Hematopoietic multipotent progenitor cell treated with erythropoietin and hydrocortisone succinate and interleukin-3 and kit ligand, for 15 days (in vitro differentiated cells): Measurements from ENCODE around the gene CHSY1.

ENCODE experiments used
- DNase-seq: peaks from one replicate; pipeline ENCODE4 v3.0.0-alpha.2; 2015; ENCODE audit warnings: low spot score

CHSY1 gene

DNA sequence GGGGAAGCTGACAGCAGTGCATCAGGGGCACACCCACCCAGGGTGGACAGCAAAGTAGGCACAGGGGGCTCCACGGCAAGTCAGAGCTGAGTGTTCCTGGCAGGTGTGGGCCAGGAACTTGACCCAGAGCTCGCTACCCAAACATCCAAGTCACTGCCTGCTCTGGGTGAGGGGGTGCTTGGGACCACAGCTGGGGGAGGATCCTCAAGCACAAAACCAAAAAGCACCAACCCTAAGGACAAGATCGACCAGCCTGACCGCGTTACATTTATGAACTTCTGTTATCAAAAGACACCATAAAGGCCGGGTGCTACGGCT, 101.2 kb downstream of the CHSY1 start:
- DNase-seq, result no peak

DNA sequence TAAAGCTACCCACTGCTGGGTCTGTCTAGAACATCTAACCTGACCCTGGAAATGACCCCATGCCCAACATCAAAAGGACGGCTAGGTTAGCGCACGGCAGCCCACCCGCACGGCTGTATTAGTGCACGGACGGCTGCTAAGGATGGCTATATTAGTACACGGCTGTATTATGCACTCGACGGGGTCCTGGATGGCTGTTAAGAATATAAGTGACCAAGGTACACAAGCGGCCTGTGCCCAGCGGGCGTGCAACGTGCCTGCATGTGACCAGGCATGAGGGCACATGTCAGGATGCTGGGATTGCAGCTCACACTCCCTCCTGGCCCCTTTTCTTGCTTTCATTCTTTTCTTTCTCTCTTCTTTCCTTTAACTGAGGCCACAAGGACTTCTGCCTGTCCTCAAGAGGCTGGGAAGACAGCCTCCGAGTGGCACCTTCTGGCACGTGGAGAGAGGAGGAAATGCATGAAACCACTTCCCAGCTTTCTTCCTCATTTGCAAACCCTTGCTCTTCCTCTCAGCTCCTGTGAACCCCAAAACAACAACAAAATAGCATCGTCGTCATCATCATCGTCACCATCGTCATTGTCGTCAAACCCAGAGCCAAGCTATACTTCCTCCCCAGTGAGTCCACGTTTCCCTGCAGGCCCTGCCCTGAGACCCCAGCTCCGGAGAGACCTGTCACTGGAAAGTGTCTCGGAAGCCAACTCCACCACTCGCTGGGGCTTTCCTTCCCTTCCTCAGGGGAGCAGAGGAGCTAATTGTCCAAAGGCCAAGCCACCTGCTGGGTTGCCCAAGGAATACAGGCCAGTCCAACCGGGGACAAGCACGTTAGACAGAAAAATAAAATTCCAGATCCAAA, 101.8 kb downstream of the CHSY1 start:
- DNase-seq, result no peak

DNA sequence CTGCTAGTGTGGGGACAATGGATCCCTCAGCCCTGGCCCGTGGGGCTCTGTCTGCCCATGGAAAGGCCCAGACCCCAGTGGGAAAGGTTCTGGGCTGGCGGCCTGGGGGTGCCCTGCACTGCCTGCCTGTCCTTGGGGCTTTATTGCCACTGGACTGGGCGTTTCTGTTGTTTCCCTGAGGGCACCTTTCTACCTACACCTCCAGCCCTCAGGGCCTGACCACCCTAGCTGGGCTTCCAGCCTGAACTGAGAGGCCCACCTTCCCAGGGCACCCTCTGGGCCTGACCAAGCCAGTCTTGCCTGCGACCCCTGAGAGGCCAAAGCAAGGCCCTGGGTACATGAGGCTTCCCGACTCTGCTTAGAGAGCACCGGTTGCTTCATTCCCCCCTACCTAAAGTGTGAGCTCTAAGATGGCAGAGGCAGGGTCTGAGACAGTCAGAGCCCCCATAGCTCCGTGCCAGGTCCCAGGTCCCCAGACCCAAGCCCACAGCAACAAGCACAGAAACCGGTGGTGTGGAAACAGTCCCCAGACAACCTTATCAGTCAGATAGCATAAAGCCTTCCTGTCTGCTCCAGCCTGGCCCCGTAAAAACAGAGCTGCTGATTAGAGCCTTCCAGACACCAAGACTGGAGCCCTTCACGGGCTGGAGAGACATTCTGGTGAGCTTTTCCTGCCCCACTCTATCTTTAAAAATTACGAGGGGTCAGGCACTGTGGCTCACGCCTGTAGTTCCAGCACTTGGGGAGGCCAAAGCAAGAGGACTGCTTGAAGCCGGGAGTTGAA, 102.8 kb downstream of the CHSY1 start:
- DNase-seq, result no peak

DNA sequence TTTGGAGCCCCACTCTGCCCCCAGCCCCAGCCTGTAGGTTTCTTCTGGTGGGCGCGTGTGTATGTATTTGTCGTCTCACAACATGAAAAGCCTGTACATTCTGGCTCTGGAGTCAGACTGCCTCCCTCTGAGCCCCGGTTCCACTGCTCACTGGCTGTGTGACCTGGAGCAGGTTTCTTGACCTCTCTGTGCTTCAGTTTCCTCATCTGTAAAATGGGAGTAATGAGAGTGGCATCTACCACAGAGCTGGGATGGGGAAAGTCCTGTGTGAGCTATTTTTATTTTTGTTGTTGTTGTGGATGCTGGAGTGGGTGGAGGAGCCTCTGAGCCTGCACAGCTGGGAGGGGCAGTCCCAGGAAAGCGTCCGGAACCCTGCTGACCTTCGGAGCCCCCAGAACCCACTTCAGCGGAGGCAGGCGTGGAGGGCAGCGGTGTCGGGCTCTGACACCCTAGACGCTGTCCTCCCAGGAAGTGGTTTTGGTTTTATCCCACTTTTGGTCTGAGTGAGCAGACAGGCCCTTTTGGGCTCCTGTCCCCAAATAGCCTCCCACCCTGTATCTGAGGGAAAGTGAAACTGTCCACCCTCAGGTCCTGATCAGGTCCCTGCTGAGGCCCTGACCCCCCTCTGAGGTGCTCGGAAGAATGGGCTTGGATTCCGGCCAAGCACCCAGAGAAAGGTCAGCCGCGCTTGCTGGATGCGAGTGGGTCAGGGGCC, 103.5 kb downstream of the CHSY1 start:
- no peak for DNase-seq

DNA sequence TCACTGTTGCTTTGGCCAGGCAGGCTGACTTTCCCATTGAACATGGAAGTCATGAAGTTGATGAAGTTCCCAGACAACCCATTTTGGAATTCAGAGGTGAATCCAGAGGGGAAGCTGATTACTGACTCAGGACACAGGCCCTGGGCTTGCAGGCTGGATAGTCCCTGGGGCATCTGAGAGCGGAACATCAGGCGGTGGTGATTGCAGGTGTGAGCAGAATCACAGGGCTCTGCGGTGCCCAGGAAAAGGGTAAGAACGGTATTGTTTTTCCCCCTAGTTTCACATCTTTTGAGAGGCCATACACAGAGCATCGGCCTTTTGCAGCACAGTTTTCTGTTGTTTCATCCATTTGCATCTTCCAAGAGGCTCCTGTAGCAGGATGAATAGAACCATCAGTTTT, 104.7 kb downstream of the CHSY1 start:
- DNase-seq, result no peak

DNA sequence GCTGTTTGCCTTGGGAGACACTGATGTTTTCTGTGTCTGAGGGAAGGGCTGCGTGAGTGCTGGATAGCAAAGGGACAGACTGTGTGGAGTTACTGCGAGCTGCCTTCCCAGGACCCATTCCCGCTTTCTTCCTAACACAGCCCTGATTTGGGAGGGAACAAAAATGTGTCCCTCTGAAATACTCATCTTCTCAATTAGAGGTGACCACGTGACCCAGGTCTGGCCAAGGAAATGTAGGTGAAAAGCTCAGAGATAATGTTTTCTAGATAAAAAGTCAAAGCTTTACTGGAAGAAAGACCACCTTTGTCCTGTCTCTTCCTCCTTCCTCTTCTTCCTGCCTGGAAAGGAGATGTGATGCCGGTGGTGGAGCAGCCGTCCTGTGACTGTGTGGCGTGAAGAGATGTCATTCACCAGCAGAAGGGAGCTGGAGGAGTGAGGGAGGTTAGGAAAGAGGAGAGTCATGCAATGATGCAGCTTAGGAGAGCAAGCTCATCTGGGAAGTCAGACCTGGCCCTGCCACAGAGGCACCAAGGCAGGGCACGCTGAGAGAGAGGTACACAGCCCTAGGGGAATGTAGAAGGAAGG, 105.6 kb downstream of the CHSY1 start:
- DNase-seq, result no peak

DNA sequence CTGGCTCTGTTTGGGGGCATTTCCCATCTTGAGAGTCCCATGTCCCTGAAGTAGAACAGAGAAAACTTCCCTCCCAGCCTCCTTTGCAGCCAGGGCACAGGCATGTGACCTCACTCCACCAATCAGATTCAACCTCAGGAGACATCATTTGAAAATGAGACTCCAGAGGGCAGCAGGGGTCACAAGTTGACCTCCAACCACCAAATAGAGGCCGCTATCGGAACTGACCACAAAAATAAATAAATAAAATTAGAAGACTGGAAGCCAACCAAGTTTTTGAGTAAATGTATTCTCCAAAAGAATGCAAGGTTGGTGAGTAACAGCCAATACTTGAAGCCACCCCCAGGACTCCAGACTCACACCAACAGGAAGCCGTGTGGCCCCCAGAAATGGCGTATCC, 106.5 kb downstream of the CHSY1 start:
- no peak for DNase-seq

DNA sequence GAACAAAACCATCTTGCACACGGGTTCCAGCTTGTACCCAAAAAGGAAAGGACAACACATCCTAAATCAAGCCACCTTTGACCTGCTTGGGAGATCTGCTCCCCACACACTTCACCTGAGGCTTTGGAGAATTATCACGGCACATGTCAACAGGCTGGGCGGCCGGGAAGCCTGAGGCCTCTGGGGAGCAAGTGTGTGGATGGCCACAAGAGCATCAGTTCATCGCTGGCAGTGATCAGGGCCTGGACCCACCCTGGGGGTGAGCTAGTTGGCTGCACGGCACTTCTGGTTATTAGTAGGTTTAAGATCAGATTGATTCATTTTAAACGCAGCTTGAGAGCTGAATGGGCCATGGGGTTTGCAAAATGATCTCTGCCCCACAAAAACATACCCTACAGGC, 108.5 kb downstream of the CHSY1 start:
- DNase-seq, result no peak

DNA sequence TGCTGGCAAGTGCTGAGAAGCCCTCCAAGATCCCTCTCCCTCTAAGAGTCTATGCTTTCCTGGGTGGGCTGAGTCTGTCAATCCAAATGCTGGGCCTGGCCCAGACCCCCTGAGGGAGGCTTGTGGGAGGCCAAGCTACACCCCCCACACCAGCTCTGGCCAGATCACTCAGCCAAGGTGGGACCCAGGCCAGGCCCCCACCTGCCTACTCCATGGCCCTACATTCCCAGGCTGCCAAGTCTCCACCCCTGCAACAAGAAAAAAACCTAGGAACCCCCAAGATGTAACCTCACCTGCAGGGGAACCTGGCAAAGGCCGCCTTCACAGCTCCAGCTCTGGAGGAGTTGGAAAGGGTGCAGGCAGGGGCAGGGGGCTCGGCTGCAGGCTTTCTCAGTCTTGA, 109.1 kb downstream of the CHSY1 start:
- no peak for DNase-seq

DNA sequence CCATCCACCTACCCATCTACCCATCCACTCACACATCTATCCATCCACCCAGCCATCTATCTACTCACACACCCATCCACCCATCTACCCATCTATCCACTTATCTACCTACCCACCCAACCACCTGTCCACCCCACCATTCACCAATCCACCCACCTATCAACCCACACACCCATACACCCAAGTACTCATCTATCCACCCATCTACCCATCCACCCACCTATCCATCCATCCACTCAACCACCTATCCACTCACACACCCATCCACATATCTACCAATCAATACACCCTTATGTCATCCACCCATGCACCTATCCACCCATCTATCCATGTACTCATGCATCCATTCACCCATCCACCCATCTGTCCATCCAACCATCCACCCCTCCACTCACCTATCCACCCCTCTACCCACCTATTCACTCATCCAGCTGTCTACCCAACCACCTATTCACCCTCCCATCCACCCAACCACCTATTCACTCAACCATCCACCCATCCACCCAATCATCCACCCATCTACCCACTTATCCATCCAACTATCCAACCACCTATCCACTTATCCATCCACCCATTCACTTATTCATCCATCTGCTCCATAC, 109.8 kb downstream of the CHSY1 start:
- no peak for DNase-seq

DNA sequence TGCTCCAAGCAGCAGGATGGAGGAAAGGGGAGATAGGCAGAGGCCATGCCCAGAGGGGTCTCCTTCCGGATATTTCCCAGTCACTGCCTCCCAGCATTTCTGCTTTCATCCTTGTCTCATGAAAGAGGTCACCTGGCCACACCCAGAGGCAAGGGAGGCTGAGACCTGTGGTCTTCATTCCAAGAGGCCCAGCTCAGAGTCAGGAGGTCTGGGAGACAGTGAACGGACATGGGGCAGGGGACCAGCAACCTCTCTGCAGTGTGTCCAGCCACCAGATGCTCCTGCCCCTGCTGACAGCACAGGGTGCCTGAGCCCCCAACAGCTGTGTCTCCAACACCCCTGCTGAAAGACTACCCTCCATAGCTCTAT, 111.2 kb downstream of the CHSY1 start:
- no peak for DNase-seq

DNA sequence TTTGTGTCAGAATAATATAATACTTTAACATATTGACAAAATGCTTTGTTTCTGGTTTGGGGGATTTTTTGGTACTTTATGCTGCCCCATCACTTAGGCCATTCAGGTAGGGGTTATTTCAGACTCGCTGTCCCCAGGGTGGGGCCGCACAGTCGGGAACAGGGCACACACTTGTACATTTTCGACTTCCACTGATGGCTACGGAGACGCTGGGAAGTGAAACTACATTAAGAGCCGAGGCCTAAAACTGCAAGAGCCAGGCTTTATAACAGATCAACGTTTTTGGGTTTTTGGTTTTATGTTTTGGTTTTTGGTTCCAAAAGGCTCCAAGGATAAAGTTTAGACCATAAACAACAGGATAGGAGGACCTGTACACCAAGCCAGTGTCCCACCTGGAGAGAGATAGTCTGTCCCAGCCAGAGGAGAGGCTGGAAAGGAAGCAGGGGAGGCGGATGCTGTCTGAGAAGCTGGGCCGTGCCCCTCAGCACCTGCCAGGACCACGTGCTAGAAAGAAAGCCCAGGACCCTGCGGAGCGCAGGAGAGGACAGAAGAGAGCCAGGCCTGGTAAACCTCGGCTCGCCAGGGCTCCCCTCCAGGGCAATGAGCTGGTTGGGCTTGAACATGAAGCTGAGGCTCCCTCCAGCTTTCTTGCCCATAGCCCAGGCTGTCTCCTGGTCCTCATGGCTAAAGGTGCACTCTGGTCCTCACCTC, 111.7 kb downstream of the CHSY1 start:
- no peak for DNase-seq

DNA sequence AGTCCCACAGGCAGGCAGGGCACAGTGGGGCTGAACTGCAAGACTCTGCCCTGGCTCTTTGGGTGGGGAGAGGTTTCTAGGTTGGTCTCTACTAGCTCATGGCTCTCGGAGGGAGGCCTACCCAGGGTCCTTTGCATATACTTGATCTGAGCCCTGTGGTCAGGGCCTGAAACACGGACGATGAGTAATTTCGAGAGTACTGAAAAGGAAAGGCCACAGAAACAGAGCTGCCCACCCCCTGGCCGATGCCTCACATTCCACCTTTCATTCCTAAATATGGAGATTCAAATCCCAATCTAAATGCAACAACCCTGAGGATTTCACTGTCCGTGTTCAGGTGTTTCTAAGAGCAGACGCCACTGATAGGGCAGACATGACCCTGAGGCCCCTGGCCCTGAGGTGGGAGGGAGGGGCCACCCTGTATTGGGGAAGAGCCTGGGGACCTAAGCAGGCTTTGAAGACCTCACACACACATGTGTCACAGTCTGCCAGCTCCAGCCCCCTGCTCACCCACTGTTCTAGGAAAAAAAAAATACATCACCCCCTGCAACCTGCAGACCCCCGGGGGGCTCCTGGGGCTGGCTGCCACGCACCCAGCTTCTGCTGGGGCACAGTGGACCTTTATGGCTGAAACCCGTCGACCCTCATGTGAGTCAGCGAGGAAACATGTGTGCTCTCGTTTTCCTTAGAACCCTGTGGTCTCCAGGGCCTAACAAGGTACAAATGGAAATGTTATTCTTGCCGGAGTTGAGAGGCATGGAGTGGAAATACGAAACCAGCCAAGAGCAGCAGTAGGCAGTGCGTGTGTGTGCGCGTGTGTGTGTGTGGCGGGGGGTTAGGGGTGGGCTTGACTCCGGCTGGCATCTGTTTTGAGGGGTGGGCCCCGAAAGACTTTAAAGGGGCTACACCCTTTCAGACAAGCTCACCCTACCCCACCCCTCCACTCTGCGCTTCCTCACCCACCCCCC, 112.7 kb downstream of the CHSY1 start:
- DNase-seq, result no peak

DNA sequence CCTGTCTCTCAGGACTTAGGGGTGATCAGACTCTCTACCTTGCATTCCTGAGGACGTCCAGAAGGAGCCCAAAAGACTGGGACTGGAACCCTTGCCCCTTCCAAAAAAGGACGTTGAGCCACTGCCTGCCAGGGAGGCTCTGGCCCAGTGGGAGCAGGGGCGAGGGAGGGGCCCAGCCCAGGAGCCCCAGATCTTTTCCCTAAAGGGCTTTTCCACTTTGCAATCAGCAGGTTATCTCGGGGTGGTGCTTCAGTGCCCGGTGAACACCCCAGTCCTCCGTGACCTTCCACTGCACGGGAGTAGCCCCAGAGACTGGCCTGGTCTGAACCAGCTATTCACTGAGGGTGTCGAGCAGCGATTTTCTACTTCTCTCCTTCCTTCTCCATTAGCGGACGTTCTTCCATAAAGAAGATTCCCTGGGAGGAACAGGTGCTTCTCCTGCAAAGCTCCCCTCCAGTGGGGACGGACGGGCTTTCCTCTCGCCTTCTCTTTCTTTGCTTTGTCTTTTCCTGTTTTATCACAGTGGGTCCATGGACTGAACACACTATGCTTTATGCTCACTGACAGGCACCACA, 113.7 kb downstream of the CHSY1 start:
- DNase-seq, result no peak

DNA sequence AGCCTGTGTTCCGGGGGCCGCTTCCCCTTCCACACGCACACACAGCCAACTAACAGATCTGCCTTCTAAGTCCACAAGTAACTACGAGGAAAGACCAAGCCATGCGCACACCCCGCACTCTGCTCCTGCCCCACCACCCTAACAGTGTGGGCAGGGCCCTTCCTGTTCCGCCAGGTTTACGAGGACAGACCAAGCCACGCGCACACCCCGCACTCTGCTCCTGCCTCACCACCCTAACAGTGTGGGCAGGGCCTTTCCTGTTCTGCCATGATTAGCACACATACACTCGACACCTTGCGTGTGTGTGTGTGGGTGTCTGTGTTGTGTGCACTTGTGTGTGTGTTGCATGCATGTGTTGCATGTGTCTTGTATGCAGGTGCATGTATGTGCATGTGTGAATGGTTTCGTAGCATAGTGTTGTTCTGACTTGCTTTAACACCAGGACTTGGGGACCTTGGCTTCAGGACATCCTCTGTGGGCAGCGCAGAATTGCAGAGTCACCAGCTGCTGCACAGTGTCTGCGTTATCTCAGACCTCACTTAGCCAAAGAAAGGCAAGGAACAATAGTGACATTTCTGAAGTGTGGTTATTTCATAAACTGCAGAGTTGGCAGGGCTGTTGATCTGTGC, 114.4 kb downstream of the CHSY1 start:
- DNase-seq, result peak; percentile 11

DNA sequence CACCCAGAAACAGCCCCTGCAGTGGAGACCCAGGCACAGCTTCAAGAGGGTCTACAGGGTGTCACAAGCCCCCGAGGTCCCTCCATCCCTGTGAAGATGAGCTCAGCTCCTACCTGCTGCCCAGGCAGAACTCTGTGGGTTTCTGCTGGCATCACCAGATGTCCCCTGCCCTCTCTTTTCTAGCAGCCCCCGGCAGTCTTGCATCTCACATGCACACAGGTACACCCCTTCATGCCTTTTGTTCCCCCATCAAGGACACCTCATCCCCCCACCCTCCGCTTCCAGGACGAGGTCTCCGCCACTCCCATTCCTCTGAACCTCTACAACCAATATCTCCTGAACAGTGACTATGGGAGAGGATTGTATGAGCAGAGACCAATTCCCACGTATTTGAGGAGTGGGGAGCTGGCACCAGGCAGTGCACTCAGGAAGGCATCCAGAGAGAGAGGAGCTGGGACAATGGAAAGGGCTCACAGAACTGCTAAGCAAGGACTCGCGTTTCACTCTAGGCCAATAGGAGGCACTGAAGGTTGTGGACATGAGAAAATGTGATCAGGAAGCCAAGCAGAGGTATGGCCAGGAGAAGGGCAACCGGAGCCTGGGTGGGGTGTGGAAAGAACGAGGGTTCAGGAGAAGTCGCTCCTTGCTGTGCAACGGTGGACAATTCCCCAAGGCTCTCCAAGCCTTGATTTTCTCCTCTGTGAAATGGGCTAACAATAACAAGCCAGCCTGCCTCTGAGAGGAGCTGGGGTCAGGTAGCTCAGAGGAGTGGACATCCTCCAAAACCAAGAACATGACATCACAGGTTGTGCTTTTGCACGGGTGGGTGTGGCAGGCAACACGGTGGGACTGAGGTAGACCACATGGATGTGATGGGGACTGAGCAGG, 115.2 kb downstream of the CHSY1 start:
- DNase-seq, result no peak

DNA sequence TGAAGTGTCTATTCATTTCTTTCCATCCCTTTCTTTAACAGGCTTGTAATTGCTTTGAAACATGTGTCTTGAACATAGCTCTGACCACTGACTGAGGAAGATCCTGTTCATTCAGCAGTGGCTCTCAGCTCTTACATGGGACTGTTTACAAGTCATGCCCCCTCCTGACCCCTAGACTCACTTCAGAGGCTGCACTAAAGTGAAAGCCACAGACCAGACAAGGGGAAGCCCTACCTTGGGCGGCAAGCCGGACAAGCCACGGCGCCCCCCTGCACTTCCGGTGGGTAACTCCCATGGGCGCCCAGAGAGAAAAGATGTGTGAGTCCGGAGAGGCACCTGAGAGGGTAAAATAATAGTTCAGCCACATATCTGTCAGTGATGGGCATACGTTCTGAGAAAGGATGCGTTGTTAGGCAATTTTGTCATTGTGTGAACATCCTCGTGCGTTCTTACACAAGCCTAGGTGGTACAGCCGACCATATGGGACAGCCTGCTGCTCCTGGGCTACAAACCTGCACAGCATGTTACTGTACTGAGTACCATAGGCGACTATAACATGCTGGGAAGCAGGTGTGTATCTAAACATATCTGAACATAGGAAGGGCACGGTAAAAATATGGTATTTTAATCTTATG, 116.2 kb downstream of the CHSY1 start:
- DNase-seq, result no peak

DNA sequence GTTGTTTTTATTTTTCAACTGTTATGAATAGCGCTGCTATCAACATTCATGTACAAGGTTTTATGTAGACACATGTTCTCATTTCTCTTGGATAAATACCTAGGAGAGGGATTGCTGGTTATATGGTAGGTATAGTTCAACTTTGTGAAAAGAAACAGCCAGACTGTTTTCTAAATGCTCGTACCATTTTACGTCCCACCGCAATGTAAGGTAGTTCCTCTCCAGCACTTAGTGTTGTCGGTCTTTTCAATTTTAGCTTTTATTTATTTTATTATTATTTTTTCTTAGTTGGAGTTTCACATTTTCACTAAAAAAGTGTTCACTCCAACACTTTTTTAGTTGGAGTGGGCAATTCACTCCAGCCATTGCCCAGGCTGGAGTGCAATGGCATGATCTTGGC, 117.1 kb downstream of the CHSY1 start:
- DNase-seq, result no peak
